ENCODE measurements around the gene LEFTY2.

The LEFTY2 gene

DNA sequence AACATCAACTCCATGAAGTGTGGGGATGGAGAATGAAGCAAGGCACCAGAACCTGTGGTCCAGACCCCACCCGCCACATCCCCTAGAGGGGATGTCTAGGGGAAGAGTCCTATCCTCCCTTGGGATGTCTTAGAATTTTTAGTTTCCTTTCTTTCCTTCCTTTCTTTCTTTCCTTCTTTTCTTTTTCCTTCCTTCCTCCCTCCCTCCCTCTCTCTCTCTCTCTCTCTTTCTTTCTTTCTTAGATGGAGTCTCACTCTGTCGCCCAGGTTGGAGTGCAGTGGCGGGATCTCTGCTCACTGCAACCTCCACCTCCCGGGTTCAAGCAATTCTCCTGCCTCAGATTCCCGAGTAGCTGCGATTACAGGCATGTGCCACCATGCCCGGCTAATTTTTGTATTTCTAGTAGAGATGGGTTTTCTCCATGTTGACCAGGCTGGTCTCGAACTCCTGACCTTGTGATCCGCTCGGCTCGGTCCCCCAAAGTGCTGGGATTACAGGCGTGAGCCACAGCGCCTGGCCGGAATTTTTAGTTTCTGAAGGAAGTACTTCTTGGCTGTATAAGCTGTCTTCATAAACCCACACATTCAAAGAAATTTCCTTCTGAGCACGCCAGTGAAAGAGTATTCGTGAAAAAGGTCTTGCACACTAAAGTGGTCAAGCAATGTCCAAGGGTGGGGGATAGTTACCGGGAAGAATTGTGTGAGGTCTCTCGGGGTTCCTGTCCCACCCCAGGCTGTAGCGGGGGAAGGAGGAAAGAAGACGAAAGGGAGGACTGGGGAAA lies 20.8 kb upstream of the LEFTY2 start:
- TF ChIP-seq, protein P1, sequence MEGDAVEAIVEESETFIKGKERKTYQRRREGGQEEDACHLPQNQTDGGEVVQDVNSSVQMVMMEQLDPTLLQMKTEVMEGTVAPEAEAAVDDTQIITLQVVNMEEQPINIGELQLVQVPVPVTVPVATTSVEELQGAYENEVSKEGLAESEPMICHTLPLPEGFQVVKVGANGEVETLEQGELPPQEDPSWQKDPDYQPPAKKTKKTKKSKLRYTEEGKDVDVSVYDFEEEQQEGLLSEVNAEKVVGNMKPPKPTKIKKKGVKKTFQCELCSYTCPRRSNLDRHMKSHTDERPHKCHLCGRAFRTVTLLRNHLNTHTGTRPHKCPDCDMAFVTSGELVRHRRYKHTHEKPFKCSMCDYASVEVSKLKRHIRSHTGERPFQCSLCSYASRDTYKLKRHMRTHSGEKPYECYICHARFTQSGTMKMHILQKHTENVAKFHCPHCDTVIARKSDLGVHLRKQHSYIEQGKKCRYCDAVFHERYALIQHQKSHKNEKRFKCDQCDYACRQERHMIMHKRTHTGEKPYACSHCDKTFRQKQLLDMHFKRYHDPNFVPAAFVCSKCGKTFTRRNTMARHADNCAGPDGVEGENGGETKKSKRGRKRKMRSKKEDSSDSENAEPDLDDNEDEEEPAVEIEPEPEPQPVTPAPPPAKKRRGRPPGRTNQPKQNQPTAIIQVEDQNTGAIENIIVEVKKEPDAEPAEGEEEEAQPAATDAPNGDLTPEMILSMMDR (IDR thresholded peaks at IDR 0.05; ENCODE audit: low read depth, low read length), result no peak
- H3K4me3 ChIP-seq (ENCODE audit: low read depth, low read length), result no peak overlapping the region

DNA sequence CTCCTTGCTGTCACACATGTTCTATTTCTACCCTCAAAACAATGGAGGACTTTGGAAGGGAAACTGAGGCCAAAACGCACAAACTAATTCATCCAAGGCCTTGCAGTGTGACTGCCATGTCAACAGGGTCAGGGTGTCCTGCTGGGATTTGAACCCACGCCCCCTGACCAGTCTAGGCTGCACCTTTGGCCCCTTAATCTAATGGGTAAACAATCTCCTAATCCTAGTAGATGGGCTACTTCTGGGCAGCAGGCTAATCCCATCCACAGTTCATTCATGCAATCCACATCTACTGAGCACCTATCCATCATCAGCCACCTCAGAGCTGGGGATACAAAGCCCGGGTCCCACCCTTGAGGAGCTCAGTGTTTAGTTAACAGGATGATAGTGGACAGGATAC lies 17.0 kb upstream of the LEFTY2 start:
- TF ChIP-seq, protein P1 (IDR thresholded peaks at IDR 0.05; ENCODE audit: low read depth, low read length), result no peak
- no peak overlapping the region for H3K4me3 ChIP-seq (ENCODE audit: low read depth, low read length)

DNA sequence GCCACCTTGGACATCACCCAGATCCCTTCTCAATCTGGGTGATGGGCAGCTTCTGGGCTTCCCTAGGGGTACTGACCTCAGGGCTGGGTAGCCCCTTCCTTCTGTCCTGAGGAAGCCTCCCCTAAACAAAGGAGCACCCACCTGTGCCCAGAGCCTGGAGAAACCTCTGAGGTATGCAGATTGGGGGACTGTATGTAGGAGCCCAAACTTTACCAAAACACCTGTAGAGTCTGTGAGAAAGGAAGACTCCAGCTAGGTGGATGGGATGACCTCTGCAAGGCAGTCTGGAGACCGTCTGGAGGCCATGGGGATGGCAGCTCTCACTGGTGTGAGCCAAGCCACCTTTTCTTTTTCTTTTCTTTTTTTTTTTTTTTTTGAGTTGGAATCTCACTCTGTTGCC lies 13.7 kb upstream of the LEFTY2 start:
- H3K4me3 ChIP-seq (ENCODE audit: low read depth, low read length), result no peak overlapping the region
- TF ChIP-seq, protein P1 (IDR thresholded peaks at IDR 0.05; ENCODE audit: low read depth, low read length), result no peak

DNA sequence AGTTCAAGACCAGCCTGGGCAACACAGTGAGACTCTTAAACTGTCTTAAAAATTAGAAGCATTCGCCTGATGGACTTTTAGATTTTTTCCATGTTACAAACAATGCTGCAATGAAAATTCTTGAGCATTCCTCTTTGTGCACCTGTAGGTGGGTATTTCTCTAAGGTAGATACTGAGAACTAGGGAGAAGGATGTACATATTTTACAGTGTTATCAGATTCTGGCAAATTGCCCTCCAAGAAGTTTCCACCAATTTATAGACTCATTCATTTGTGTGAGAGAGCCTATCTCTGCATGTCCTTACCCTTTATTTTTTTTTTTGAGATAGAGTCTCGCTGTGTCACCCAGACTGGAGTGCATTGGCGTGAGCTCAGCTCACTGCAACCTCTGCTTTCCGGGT lies 12.3 kb upstream of the LEFTY2 start:
- no peak overlapping the region for H3K4me3 ChIP-seq (ENCODE audit: low read depth, low read length)
- TF ChIP-seq, protein P1 (IDR thresholded peaks at IDR 0.05; ENCODE audit: low read depth, low read length), result no peak

GRCh38 chr1:225950905-225951497 lies 10.0 kb upstream of the LEFTY2 start:
- TF ChIP-seq, protein P1 (IDR thresholded peaks at IDR 0.05; ENCODE audit: low read depth, low read length), result no peak
- no peak overlapping the region for H3K4me3 ChIP-seq (ENCODE audit: low read depth, low read length)

GRCh38 chr1:225949041-225949440 lies 8.0 kb upstream of the LEFTY2 start:
- no peak overlapping the region for H3K4me3 ChIP-seq (ENCODE audit: low read depth, low read length)
- TF ChIP-seq, protein P1 (IDR thresholded peaks at IDR 0.05; ENCODE audit: low read depth, low read length), result no peak

GRCh38 chr1:225946803-225947202 lies 5.8 kb upstream of the LEFTY2 start:
- TF ChIP-seq, protein P1 (IDR thresholded peaks at IDR 0.05; ENCODE audit: low read depth, low read length), result no peak
- H3K4me3 ChIP-seq (ENCODE audit: low read depth, low read length), result no peak overlapping the region

Data from WI38 (cell line).